ENCODE results near the gene HDLBP.
"Not testable (repeated sequence)": the region's sequence is repeated elsewhere in the genome, so short reads cannot be mapped to it uniquely, and the experiment has no call there.

Gene HDLBP

DNA sequence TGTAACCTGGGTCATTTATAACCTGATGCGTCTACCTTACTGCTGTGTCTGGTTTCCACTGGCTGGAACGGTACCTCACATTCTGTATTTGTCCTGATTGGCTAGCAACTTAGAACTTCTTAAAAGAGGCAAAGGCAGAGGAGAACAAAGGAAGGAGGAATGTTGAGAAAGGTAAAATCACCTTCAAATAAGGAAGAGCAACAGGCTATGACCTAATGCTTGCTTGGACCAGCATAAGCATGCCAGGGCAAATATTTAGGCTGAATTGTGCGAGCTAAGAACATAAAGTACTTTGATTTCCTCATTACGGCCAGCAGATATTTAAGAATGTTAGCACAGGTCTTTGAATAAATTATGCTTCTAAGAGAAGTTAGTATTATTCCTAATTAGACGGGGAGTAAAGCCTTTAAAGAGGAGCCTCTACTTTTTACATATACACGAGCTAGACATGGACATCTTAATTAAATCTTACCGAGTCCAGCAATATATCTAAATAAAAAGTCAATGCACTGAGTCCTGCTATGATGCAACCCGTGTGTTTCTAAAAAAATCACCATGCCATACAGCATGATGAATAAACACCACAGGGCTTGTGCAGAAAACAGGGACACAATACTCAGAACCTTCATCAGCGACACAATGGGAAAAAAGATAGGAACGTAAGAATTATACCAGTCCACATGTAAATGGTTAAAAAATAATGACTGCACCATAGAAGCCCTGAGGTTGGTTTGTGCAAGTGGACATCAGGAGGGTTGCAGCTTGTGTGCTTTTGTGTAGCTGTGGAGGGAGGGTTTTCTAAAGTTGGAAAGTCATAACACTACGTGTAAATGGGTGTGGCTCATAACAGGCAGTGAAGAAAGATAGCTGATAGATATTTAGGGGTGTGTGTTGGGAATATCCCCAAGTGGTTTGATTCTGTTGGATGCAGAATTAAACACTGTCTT, 14.5 kb upstream of the HDLBP start:
- DNase-seq, result no peak

GRCh38 chr2:241325257-241325656, 9.8 kb upstream of the HDLBP start:
- no peak for DNase-seq

DNA sequence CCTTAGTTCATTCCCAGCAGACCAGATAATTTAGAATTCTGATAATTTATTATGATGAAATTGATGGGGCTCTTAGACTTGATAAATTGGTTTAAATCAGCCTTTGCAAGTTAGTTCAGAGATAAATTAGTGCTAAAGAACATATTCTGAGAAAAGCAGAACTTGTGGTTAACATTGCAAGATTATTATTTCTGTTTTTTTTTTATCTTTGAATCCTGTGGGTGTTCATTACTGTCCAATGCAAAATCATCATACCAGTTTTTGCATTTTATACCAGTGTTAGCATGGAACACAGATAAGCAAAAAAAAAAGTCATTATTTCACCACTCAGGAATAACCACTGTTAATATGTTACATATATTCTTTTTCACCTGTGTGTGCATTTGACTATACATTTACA, 9.3 kb upstream of the HDLBP start:
- no peak for DNase-seq

DNA sequence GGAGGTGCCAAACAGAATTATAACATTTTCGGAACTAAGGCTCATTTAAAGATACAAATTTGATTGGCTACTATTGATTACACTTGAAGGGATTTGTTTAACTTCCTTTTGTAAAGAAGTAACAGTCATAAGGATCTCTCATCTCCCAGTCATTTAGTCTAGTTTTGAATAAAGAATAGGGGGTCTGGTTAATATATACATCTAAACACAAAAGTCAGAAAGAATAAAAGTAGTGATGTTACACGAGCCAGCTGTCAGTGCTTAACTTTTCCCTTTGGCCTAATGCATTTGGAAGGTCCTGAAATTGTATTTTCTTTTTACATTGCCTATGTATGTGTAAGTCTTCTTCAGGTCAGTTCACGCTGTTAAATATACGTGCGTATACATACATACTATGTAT, 8.3 kb upstream of the HDLBP start:
- DNase-seq, result no peak

DNA sequence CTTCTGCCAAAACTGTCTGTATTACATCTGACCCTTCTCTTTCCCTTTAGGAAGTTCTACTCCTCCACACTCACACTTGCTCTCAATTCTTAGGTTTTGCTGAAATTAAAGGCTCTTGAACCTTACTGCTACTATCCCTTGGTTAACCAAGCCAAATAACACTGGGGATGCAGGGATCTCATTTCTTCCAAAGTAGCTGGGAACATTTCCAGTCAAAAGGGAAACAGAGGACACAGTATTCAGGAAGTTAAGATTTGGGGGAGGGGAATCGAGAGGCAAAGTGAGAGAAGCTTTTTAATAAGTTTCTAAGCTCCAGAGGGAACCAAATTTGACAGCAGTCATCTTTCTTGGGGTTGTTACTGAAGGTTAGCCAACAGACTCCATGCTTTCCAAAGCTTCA, 6.4 kb upstream of the HDLBP start:
- DNase-seq, result no peak

- no peak for DNase-seq
These were observed 5.6 kb upstream of the HDLBP start for GRCh38 chr2:241321033-241321432.

DNA sequence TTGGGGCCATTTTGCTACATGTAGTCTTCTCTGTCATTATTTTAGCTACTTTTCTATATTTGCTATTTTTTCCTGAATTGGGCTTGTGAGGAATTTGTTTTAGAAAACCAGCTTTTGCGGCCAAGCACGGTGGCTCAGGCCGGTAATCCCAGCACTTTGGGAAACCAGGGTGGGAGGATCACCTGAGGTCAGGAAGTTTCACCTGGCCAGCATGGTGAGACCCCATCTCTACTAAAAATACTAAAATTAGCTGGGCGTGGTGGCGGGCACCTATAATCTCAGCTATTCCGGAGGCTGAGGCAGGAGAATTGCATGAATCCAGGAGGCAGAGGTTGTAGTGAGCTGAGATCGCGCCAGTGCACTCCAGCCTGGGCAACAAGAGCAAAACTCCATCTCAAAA, 4.9 kb upstream of the HDLBP start:
- DNase-seq, result no peak

DNA sequence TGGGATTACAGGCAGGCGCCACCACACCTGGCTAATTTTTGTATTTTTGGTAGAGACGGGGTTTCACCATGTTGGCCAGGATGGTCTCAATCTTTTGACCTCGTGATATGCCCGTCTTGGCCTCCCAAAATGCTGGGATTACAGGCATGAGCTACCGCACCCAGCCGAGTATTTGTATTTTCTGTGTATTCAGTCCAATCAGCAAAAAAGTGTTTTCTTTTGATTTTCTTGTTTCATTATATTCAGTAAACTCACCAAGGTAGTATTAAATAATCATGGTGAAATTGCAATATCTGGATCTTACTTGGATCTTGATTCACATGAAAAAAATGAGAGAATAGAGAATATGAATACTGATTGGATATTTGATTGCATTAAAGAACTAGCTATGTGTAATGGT, 3.4 kb upstream of the HDLBP start:
- DNase-seq, result not testable (repeated sequence)

DNA sequence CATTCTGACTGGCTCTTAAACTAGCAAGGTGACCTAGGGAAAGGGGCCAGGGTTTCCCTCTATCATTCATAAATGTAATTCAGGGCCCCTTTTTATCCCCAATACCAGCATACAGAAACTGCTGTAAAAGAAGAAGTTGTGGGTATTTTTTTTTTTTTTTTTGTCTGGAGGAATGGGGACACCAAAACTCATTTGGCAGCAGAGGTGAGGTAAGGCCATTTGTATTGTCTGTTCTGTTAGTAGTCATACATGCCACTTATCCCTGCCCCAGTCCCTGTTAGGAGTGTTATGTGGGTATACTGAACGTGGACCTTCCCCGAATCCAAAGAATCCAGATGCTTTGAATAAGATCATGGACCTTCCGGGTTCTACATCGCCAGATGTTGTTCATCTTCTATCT, 1.9 kb upstream of the HDLBP start:
- DNase-seq, result no peak

GRCh38 chr2:241316825-241317224, 1.4 kb upstream of the HDLBP start:
- no peak for DNase-seq

DNA sequence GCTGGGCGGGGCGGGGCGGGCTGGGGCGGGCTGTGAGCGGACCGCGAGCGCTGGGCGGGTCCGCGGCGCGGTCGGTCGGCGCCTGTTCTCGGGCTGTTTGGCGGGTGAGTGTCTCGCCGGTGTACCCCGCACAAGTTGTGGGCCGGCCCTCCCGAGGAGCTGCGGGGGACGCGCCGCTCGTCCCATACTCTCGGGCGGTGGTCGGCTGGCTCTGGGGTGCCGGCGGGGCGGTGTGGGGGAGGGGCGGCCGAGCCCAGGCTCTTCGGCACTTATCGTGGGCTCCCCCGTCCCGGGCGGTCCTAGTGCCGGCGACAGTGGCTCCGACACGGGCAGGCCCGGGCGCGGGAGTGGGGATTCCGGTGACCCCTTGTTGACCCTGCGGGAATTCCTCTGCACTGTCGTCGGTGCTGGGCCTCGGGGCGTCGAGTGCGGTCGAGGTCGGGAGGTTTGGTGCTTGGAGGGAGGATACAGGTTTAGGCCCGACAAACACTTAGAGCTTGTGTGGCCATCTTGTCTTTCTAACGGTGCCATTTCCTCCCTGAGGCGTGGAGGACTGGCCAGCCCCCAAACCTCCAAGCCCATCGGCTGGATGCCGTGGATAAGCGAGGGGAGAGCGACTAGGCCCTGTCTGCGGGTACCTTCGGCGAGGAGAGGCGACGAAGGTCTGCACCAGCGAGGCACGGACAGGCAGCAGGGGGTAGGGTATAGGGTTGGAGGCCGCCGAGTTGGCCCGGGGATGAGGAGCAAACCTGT, 583 bp upstream of the HDLBP start, which contains the start of gene SEPTIN2:
TSS of gene SEPTIN2 (plus strand) at position 47 of the 753 bp plus-strand sequence. CDS start 8,308 bp downstream, outside the sequence.
- DNase-seq, result peak; percentile 77

DNA sequence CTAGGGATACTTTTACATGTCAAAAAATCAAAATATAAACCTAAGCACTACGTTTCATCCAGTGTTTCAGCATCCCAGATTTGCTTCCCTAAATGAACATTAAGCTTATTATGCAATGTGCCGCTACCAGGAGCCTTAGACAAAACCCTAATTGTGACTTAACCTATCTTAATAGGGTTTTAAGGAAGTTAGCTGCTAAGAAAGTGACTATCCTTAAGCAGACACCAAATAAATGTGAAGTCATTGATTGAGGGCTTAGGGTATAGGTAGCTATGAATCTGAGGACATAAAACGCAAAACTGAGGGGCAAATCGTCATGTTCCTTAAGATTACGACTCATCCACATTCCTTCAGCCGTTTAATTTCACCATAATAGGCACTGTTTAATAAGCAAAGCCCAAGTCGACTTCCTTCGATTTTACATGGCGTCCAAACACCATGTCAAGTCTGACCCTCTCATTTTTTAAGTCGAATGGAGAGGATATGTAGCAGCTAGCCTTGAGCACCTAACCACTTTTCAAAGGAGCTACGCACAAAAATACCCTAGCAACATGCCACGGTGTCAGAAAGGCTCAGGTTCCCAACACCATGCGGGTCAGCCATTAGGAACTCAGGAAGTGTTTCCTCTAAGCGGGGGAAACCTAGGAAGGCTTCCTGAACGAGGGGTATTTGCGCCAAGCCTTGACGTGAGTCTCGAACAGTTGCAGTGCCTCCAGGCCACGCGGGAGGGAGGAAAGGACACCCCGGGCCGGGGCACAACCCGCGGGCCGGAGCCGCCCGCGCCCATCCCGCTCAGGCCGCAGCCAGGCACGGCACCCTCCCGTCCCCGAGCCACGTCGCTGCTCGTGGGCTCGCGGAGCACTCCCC, 1.0 kb downstream of the HDLBP start:
- no peak for DNase-seq

- DNase-seq, result no peak
These were observed 1.9 kb downstream of the HDLBP start for GRCh38 chr2:241313543-241314095.

- no peak for DNase-seq
These were observed 3.4 kb downstream of the HDLBP start for GRCh38 chr2:241312082-241312481.

DNA sequence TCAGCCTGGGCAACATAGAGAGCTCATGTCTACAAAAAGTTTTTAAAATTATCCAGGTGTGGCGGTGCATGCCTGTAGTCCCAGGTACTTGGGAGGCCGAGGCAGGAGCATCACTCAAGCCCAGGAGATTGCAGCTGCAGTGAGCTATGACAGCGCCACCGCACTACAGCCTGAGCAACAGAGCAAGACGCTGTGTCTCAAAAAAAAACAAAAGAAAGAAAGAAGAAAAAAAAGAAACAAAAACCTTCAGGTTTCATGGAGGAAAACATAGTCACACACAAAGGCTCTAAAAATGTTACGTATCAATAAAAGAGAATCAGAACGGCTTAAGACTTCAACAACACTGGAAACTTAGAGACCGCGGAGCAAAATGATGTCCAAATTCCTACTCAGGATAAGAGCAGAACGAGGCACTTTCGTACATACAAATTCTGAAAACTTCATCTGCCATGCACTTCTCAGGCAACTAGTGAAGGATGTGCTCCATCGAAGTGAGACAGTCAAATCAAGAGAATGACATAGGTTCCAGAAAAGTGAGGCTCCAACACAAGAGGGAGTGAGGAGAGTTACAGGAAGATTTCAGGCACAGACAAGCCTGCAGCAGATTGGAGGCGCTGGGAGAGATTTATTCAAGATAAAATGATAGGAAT, 4.4 kb downstream of the HDLBP start:
- no peak for DNase-seq

- DNase-seq, result peak; percentile 72
These were observed 5.8 kb downstream of the HDLBP start for GRCh38 chr2:241309684-241310117.

GRCh38 chr2:241308832-241309500, 6.5 kb downstream of the HDLBP start:
- DNase-seq, result no peak

GRCh38 chr2:241308267-241308666, 7.2 kb downstream of the HDLBP start:
- no peak for DNase-seq

DNA sequence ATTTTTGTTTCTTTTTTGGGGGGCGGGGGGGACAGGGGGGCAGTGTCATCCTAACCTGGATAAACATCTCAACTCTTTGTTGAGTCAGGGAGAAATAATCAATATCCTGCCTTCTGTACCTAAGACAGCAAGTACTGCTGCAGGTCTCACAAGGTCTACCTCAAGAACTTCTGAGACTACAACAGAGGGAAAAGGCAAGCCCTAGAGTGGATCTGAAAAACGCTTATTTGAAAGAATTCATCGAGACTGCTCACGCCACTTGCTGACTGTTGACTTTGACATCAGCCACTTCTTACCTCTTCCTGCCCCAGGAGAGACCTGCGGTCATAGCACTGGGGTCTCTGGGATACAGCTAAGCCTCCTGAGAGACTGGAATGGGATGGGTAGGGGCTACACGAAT, 8.4 kb downstream of the HDLBP start:
- DNase-seq, result no peak

DNA sequence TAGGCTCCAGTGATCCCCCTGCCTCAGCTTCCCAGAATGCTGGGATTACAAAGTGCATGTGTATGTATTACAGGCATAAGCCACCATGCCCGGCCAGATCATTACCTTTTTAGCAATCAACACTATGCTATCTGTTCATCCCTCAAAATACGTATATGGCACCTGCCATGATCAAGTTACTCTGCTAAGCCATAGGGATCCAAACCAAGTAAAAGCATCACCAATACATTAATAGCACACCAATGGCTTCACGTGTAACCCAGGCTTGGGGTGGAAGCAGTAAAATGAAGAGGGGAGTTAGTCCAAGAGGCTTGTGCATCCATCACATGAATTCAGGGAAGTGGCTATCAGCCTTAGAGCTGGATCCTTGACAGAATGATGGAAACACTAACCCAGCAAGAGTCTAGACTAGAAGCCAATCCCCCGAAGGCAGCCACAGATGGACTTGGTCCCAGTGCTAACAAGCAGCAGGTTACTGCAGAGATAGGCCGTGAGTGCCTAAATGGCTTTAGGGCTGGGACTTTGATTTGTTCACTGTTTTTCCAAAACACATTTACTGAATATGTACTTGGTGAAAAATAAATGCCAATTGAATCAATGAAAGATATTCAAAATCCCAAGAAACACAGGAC, 11.3 kb downstream of the HDLBP start:
- no peak for DNase-seq

All from activated naive CD4-positive, alpha-beta T cell treated with Interleukin-2 at 50 U/mL for 16 hours (primary cell).